GM12873 (cell line): ENCODE measurements around the gene JADE1.

Source experiments
- CTCF ChIP-seq: IDR thresholded peaks from 2 replicates; pipeline ENCODE4 v1.5.1; 2012; ENCODE audit warnings: low read depth, mild to moderate bottlenecking, moderate library complexity, low read length, control low read depth; ENCODE audit not compliant: insufficient read depth; ENCODE audit errors: missing control alignments

JADE1 gene

GRCh38 chr4:128776794-128777216, 32.7 kb upstream of the JADE1 start:
- TF ChIP-seq CTCF: no peak

- no peak for TF ChIP-seq CTCF
Observed at GRCh38 chr4:128780688-128781087, 28.8 kb upstream of the JADE1 start.

GRCh38 chr4:128782076-128782715, 27.3 kb upstream of the JADE1 start:
- TF ChIP-seq CTCF: peak; percentile 44

- TF ChIP-seq CTCF: no peak
Observed at GRCh38 chr4:128782875-128783614, 26.5 kb upstream of the JADE1 start.

GRCh38 chr4:128787509-128788311, 21.8 kb upstream of the JADE1 start:
- TF ChIP-seq CTCF: no peak

- no peak for TF ChIP-seq CTCF
Observed at GRCh38 chr4:128793859-128794672, 15.4 kb upstream of the JADE1 start.
